SK-N-MC (cell line): Measurements from ENCODE around the gene ST6GALNAC2.

Experiments used
- EZH2 ChIP-seq: fragments of 200-600 bp; sonication (generic); IDR thresholded peaks from one replicate; pipeline ENCODE4 v1.6.1; 2017; ENCODE audit warnings: antibody characterized with exemption
- FOXP2 ChIP-seq: optimal IDR thresholded peaks from 2 replicates; pipeline ENCODE3; 2011; ENCODE audit warnings: mild to moderate bottlenecking, moderate library complexity; ENCODE audit not compliant: insufficient read depth; ENCODE audit errors: extremely low read length, control extremely low read depth
- POLR2AphosphoS5 ChIP-seq: IDR thresholded peaks from 2 replicates; pipeline ENCODE4 v1.6.1; 2012; ENCODE audit warnings: mild to moderate bottlenecking, low read depth, low read length, borderline replicate concordance

- TF ChIP-seq EZH2, result no peak
- no peak for TF ChIP-seq POLR2AphosphoS5
- no peak for TF ChIP-seq FOXP2
Observed at GRCh38 chr17:76537288-76537577, 48.4 kb downstream of the ST6GALNAC2 start.
